Measurements from ENCODE around the gene ARAP2. TPM values are rescaled to one million over a fixed set of nuclear protein-coding genes. Genes with fewer than 3 reads are reported as not detected.

ARAP2 gene
- total and polyA plus RNA-seq, 2 experiments from 2014 or later = 0.92 to 4.8 TPM

DNA sequence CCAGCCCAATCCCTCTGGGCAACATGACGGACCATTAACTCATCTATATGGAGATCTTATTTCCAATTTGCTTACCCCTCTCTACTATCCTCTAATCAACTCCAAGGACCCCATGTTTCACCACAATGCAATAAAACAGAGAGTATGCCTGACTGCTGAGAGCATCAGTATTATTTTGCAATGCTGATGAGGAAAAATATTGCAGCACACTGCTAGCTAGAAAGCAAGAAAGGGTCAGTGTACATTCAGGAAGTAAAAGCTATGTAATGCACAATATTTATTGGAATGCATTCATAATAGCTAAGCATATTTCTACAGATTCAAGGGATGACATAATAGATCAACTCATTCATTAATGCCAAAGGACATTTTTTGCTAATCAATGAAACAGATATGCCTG lies 33.2 kb downstream of the ARAP2 start:
- no peak overlapping the region for H3K27ac ChIP-seq (ENCODE audit: low read depth)
- no peaks in the 10 kb centered on the region for H3K27me3 Mint-ChIP-seq (ENCODE audit: insufficient read depth, low read depth, poor library complexity)
- DNase-seq (ENCODE audit: low spot score) = no peak
- no peak overlapping the region for H3K27ac Mint-ChIP-seq
- H2AFZ ChIP-seq = no peak overlapping the region
- H3K4me1 Mint-ChIP-seq = peaks cover 24% of the 10 kb centered on the region
- no peak overlapping the region for H3K4me3 ChIP-seq
- H3K36me3 Mint-ChIP-seq (ENCODE audit: low read depth) = no peaks in the 10 kb centered on the region
- H3K9me2 ChIP-seq (ENCODE audit: insufficient read depth) = no peaks in the 10 kb centered on the region
- H3K79me2 ChIP-seq (replicated peaks; ENCODE audit: insufficient read depth) = no peaks in the 10 kb centered on the region
- TF ChIP-seq ZNF114 (CRISPR knock-in tag; IDR thresholded peaks at IDR 0.05) (no peak), POLR2AphosphoS5 (IDR thresholded peaks at IDR 0.05; ENCODE audit: low read depth) (no peak), CREB1 (CRISPR knock-in tag; IDR thresholded peaks at IDR 0.05; ENCODE audit: low read depth) (no peak), ZNF462 (CRISPR knock-in tag; IDR thresholded peaks at IDR 0.05) (no peak), EZH2 (IDR thresholded peaks at IDR 0.05; ENCODE audit: low read depth, unreplicated experiment) (no peak), REST (IDR thresholded peaks at IDR 0.05; ENCODE audit: unreplicated experiment) (no peak), NANOG (IDR thresholded peaks at IDR 0.05; ENCODE audit: borderline replicate concordance) (no peak)
- TF ChIP-seq, protein P1, sequence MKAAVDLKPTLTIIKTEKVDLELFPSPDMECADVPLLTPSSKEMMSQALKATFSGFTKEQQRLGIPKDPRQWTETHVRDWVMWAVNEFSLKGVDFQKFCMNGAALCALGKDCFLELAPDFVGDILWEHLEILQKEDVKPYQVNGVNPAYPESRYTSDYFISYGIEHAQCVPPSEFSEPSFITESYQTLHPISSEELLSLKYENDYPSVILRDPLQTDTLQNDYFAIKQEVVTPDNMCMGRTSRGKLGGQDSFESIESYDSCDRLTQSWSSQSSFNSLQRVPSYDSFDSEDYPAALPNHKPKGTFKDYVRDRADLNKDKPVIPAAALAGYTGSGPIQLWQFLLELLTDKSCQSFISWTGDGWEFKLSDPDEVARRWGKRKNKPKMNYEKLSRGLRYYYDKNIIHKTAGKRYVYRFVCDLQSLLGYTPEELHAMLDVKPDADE (IDR thresholded peaks at IDR 0.05) = no peak
- no peaks in the 10 kb centered on the region for H4K20me1 ChIP-seq (replicated peaks; ENCODE audit: insufficient read depth)
- H3K4me1 ChIP-seq (ENCODE audit: insufficient read depth) = peaks cover 14% of the 10 kb centered on the region
- H3K9me3 Mint-ChIP-seq = no peaks in the 10 kb centered on the region
- H3F3A ChIP-seq (replicated peaks; ENCODE audit: low read depth) = no peaks in the 10 kb centered on the region
- ATAC-seq = no peak
- H3K4me3 Mint-ChIP-seq = no peak overlapping the region
- H3K36me3 ChIP-seq (ENCODE audit: insufficient read depth) = no peaks in the 10 kb centered on the region
- H3K4me2 ChIP-seq = no peak overlapping the region
- no peaks in the 10 kb centered on the region for H3K27me3 ChIP-seq (ENCODE audit: insufficient read depth)

All from GM23338 (cell line).